KG1 (cell line): Measurements from ENCODE around the gene POU2F2.
"Not testable (repeated sequence)": the region's sequence is repeated elsewhere in the genome, so short reads cannot be mapped to it uniquely, and the experiment has no call there.

Experiments
- DNase-seq: peaks from one replicate; lab custom pipeline; 2025; lab: John Stamatoyannopoulos, UW

The POU2F2 gene

DNA sequence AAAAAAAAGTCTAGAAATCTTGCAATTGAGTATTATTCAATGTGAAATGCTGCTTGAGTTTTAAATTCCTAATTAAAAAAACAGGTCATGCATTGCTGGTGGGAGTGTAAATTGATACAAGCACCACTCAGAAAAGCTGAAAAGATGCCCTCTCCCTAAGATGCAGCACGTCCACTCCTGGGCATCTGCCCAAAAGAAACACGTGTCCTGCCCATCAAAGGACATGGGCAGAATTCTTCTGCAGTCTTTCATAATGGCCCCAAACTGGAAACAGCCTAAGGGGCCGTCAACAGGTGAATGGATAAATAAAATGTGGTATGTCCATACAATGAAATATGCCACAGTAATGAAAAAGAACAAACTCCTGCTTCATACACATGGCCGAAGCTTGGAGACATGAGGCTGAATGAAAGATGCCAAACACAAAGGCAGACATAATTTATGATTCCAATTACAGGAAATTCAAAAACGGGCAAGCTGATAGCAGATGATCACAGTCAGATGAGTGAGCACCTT lies 7.8 kb downstream of the POU2F2 start:
- no peak for DNase-seq

DNA sequence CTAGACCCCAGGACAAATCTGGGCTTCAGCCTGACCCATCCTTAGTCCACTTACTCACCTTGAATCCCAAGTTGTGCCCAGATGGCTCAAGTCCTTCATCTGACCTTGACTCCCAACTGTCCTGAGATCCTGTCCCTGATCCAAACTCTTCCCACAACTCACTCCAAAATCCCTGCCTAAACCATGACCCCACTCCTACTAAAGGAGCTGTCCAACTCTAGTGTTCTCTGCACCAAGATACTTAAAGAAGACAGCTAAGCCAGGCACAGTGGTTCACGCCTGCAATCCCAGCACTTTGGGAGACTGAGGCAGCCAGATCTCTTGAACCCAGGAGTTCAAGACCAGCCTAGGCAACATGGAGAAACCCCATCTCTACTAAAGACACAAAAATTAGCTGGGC lies 8.5 kb downstream of the POU2F2 start:
- no peak for DNase-seq

DNA sequence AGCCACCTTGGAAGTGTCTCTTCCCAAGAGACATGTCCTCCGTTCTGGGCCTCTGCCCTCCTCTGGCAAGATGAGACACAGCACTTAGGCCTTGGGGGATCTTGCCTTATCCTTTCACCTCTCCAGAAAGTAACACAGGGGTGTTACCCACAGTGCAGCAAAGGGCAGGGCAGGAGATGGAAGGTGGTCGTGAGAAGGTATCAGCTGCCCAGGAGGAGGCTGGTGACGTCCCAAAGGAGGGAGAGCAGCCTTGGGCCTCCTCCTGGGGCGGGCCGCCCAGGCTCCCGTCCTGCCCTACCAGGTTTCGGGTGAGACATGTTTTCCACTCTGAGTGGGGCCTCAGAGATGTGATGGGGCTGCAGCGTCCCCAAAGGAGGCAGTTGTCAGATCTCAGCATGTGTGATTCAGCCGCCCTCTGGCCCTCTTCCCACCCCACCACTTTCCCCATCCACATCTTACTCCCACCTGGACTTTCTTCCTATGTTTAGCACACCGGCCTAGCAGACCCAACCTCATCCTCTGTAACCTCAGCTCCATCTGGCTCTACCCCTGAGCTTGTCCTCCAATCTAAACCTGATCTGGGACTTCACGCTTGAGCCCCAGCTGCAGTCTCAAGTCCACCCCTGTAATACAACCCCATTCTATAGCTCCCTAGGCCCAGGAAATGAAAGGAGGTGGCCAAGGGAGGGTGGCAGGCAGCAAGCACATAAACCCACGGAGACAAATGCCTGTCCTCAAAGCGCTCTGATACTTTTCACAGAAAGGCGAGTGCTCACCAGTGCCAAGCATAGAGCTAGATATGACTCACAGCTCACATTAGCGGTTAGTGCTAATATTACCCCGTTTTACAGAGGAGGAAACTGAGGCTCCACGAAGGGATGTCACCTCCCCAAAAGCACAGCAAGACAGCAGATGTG lies 9.3 kb downstream of the POU2F2 start:
- no peak for DNase-seq

DNA sequence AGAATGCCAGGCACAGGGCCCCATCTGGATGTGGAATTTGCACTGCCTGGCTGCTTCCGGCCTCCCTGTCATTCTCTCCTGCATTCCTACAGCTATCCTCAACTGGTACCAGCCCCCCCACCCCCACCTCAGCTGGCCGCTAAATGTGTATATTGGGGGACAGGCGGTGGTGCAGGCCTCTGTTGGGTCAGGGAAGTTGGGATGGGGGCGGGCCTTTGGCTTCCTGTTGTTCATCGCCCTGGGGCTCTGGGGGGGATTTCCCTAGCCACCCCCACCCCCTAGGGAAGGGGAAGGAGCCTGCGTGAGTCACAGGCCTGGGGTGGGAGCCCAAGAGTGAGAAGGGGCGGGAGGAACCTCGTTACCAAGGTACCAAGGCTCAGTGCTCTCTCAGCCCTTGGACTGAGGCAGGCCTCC lies 10.6 kb downstream of the POU2F2 start:
- DNase-seq = peak; percentile 58

DNA sequence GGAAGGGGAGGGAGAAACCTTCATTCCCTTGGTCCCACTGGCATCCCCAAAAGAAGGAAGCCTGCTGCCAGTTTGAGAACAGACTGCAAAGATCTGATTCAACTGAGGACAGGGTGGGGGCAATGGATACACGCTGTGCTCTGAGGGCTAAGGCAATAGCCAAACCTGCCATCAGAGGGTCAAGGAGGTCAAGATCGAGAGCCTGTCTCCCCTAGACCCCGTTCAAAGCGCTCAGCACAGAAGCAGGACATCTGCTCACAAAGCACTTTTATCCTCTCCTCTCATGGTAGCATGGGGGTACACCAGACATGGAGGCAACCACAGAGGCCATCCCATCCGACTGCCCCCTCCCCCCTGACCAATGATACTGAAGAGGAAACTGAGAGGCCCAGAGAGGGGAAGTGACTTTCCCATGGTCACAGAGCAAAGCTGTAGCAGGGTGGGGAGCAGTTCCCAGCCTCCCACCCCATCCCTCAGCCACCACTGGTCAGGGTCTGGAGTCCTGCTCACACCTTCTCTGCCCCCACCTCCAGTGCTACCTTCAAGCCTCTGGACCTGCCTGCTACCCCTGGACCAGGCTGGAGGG lies 11.1 kb downstream of the POU2F2 start:
- DNase-seq = no peak

DNA sequence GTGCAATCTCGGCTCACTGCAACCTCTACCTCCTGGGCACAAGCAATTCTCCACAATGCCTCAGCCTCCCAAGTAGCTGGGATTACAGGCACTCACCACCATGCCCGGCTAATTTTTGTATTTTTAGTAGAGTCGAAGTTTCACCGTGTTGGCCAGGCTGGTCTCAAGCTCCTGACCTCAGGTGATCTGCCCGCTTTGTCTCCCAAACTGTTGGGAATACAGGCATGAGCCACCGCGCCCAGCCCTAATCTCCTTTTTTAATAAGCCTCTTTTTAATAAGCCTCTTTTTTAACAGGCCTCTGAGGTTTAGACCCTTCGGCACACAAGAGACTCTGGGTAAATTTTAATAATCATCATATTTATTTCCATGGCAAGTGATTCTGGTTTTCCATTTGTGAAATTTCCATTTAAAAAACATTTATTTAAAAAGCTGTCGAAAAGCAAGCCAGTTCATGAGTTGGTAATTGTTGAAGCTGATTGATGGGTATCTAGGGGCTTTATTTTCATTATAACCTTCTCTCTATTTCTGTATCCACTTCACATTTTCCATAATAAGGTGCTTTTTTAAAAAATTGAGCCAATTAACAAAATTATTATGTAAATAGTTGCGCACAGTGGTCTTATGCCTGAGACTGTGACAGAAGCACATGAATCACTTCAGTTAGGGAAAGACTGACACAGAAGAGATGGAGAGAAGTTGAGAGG lies 11.8 kb downstream of the POU2F2 start:
- no peak for DNase-seq

DNA sequence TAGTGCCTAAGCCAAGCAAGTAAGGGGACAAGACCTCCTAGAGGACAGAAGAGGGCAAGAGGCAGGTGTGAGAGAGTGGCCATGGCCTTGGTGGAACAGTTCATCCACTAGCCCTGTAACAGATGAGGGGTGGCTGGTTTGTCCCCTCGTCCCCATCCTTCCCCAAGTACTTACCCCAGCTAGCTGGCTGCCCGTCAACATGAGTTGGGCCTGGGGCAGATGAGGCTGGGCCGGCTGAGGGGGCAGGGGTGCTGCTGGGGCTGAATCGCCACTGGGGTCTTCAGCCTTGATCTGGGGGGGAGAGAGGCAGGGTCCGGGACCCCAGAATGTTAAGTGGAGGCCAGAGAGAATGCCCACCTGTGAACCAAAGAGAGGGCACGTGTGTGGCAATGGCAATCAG lies 15.2 kb downstream of the POU2F2 start:
- no peak for DNase-seq

DNA sequence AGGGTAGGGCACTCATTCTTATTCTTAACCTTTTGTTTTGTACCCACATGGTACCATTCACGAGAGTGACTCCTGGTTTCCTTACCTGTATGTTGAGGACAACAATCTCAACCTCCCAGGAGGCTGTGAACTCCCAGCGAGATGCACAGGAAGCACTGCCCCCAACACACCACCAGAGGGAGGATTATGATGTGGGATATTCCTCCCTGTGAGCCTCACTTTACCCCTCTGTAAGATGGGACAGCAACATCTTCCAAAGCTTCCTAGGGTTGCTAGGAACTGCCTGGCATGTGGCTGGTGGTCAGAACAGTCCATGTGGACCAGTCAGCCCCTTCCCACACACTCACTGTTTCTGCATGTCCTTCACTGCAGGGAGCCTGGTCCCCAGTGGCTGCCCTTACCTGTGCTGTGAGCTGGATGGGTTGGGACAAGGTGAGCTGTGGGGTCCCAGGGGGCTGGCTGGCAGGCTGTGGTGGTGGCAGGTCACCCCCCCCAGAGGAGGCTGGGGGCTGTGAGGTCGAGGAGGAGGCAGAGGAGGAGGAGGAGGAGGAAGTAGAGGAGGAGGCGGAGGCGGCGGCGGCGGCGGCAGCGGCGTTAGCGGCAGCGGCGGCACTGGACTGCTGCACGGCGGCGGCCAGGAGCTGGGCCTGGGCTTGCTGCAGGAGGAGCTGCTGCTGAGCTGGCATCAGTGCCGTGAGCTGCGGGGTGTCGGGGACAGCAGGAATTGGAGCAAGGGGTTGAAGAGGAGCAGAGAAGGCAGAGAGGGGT lies 15.8 kb downstream of the POU2F2 start:
- DNase-seq = no peak

DNA sequence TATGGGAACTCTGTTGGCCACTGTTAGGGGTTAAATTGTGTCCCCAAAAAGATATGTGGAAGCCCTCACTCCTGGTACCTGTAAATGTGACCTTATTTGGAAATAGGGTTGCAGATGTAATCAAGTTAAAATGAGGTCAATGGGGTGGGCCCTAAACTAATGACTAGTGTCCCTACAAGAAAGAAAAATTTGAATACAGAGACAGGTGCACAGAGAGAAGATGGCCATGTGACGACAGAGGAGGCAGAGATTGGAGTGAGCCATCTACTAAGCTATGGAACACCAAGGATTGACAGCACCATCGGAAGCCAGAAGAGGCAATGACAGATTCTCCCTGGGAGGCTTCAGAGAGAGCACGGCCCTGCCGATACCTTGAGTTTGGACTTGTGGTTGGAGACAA lies 16.5 kb downstream of the POU2F2 start:
- no peak for DNase-seq

DNA sequence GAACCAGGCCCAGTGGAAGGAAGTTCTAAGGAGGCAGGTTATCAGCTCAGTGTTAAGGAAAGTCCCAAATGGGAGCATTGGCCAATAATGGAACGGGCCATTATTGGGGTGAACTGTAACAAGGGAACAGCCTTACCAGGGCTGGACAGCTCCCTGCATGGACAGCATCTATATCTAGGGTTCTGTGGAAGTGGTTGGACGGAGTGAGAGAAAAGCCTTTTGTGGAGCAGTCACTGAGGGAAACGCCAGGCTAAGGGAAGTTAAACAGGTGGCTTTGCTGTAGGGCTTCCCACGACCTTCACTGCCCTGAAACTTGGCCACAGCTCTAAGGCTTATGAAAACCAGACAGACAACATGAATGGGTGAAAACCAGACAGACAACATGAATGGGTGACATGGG lies 17.0 kb downstream of the POU2F2 start:
- DNase-seq = no peak

DNA sequence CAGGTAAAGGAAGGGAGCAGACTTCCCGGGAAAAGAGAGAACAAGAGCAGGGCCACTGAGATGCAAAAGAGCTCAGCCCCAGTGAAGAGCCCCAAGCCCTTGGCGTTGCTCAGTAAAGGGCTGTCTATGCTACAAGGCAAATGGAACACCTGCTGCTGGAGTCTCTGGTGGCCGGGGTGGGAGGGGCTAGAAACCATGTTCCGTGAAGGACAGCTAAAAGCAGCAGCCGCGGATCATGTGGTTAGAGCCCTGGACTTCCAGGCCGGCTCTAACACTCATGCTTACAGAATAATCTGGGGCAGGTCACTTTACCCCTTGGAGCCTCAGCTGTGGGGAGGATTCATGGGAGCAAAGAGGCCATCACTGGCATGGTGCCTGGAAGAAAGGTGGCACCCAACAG lies 17.8 kb downstream of the POU2F2 start:
- no peak for DNase-seq

DNA sequence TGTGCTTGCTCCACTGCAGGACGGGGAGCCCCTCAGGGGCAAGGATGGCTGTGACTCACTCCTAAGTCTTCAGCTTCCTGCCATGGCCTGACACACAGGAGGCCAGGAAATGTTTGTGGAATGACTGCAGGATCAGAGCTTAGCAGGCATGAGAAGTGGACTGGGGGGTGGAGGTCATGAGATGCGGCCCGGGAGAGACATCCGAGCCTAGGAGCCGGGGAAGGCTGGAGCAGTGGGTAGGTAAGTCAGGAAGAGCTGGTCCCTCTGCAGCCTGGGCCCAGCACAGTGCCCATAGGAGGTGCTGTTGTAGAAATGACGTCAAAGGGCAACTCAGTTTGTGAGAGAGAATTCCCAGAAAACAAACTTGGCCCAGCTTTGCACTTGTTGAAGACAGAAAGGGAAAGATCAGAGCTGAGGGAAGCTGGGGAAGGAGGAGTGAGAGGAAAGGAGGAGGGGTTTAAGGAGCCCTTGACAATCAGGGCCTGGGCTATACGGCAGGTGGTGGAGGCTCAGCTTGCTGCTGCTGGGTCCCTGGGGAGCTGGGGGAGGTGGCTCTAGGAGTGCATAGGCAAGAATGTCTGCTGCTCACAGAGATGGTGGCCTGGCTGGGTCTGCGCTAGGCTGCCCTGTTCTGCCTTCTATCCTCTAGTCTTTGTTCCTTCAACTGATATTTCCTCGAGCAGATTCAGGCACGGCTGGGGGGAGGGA lies 18.5 kb downstream of the POU2F2 start:
- no peak for DNase-seq

DNA sequence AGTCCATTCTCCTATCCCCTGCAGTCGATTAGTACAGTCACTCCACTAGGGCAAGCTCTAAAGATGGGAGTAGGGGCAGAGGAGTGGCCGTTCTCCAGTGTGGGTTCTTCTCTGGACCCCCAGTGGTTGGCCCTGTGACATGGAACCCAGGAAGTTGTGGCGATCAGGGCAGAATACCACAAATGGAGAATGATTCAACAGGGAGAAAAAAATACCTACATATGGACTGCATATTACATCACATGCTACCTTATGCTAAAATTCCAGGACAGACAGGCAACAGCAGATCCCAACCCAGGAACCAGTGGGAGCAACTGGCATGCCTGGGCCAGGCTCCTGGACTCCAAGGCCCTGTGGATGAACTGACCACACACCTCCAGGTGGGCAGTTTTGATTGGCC lies 20.4 kb downstream of the POU2F2 start:
- DNase-seq = no peak

DNA sequence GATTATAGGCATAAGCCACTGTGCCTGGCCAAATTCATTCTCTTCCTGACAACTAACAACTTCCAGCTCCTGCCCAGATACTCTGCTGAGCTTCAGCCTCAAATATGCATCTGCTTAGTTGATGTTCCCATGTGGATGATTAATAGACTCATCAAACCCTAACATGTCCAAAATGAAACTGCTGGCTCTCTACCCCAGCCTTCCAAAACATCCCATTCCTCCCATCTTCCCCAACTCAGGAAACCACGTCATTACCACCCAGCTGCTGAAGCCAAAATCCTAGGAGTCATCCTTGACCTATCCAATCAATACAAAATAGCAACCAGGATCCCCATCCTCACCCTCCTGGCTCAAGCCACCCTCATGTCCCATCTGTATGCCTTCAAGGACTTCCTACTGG lies 20.9 kb downstream of the POU2F2 start:
- DNase-seq = no peak

DNA sequence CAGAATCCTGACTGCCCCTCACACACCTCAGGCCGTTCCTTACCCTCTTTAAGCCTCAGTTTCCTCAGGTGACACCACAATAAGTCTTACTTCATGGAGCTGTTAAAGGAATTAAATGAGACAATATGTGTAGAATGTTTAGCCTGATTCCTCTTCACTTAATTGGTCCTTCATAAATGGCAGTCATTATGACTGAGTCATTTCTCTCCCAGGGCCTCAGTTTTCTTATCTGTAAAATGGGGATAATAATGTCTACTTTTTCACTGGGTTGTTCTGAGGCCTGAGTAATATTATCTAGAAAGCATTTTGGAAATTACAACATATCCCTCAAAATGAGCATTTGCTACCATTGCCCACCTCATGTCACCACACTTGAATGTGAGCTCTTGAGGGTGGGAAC lies 21.6 kb downstream of the POU2F2 start:
- no peak for DNase-seq

DNA sequence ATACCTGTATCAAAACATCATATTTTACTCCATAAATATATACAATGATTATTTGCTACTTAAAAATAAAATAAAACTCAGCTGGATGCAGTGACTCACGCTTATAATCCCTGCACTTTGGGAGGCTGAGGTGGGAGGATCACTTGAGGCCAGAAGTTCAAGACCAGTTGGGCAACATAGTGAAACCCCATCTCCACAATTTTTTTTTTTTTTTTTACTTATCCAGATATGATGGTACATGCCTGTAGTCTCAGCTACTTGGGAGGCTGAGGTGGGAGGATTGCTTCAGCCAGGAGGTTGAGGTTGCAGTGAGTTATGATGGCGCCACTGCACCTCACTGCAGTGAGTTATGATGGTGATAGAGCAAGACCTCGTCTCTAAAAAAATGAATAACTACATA lies 22.4 kb downstream of the POU2F2 start:
- DNase-seq = no peak

DNA sequence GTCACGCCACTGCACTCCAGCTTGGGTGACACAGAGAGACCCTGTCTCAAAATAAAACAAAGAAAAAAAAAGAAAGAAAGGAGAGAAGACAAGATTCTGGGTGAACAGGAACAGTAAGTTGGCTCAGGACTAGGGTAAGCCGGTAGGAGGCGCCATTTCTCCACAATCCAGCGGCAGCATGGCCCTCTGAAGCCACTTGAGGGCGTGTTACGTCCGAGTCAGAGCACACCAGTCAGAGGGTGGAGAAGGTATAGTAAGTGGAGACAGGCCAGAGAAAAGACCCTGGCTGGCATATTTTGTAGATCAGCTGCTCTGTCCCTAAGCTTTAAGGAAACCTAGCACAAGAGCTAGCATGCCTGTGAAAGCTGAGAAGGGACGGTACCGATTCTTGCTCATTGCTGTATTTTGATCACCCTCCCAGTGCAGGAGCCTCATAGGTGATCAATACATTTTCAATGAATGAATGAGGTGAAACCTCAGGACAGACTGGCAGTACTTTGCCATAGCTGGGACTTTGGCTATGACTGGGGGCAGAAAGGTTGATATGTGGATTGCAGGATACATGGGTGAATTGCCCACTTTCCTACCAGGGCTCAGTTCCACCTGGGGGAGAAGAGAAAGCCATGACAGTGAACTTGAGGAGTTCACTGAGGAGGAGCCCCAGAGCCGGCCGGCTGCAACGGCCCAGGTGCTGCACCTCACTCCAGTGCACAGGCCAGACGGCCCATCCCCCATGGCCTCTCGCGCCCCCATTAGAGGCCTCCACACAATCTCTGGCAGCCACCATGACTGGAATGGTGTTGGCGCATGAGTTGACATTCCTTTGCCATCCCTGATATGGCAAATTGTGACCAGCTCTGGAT lies 23.5 kb downstream of the POU2F2 start:
- DNase-seq = peak; percentile 23

DNA sequence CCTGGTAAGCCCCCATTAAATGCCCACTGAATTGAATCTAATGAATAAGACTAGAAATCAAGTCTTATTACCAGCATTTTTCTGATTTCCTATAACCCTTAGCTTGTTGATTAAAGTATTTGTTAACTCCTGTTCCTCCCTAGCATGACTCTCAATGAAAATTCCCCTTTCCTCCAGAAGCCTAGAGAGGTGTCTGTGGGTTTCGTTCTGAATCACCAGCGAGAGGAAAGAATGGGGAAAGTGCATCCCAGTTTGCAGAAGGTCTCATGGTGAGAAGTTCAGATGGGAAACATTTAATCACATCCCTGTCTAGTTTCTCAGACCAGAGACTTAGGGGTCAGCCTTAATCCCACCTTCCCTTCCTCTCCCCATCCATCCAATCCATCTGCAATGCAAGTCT lies 26.9 kb downstream of the POU2F2 start:
- DNase-seq = no peak

DNA sequence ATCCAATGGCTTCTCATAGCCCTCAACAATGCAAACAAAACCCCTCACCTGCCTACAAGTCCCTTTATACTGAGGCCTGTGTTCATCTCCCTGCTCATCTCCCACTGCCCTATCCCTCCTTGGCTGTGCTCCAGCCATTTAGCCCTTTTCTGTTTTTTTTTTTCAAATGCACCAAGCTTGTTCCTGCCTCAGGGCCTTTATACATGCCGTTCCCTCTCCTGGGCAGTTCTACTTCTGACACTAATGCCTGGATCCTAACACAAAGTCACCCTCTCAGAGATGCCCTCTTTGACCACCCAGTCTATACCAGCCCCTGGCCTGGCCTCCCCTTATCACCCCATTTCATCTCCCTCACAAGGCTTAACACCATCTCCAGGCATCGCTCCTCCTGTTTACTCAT lies 29.4 kb downstream of the POU2F2 start:
- DNase-seq = no peak

DNA sequence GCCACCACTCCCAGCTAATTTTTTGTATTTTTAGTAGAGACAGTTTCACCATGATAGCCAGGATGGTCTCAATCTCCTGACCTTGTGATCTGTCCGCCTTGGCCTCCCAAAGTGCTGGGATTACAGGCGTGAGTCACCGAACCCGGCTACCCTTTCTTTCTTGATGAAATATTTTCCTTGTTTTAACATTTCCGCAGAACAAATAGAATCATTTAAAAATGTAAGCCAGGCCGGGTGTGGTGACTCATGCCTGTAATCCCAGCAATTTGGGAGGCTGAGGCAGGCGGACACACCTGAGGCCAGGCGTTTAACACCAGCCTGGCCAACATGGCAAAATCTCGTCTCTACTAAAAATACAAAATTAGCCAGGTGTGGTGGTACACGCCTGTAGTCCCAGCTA lies 32.0 kb downstream of the POU2F2 start:
- not testable (repeated sequence) for DNase-seq
